Stomach (tissue), 19 donors: ENCODE results near the gene PIAS3. TPM values are rescaled to one million over a fixed set of nuclear protein-coding genes. Genes with fewer than 3 reads are reported as not detected.
A peak's percentile ranks its signal among the peaks of the same experiment; 100 is the strongest.

Source experiments
- DNase-seq, 2 donors: peaks; one replicate each; pipeline versions ENCODE4 v3.0.0 to v3.0.0-alpha.2; 2013 to 2019
- H3K27ac ChIP-seq, 5 donors: fragments of 200-600 bp in 4 of 5; sonication (generic) in 4 of 5; one replicate each; pipeline ENCODE4 v1.5.1; 2013 to 2019; ENCODE audit warnings: mild to moderate bottlenecking in 1 of 5, moderate library complexity in 1 of 5
- H3K27me3 ChIP-seq, 3 donors: fragments of 200-600 bp; sonication (generic); one replicate each; pipeline ENCODE4 v1.5.1; 2017 to 2019; ENCODE audit warnings: mixed run types in 1 of 3
- H3K36me3 ChIP-seq, 4 donors: fragments of 200-600 bp; sonication (generic); 1 replicate in 3 of 4; 2 replicates in 1 of 4; pipeline ENCODE4 v1.5.1; 2016 to 2019
- H3K4me1 ChIP-seq, 4 donors: fragments of 200-600 bp; sonication (generic); one replicate each; pipeline ENCODE4 v1.5.1; 2016 to 2019
- H3K4me3 ChIP-seq, 4 donors: fragments of 200-600 bp; sonication (generic) in 3 of 4; one replicate each; pipeline ENCODE4 v1.5.1; 2016 to 2019; ENCODE audit warnings: mild to moderate bottlenecking in 1 of 4
- H3K9me3 ChIP-seq, 4 donors: fragments of 200-600 bp; sonication (generic); one replicate each; pipeline ENCODE4 v1.5.1; 2016 to 2019
- EP300 ChIP-seq: sonication (generic); formaldehyde crosslinking; IDR thresholded peaks from one replicate; pipeline ENCODE4 v1.6.1; 2017; ENCODE audit warnings: antibody characterized with exemption
- POLR2A ChIP-seq, 4 donors: fragments of 450-650 bp; IDR thresholded peaks; one replicate each; pipeline ENCODE4 v1.6.1; 2016; ENCODE audit warnings: antibody characterized with exemption in 4 of 4, control low read depth in 2 of 4, mild to moderate bottlenecking in 1 of 4, moderate library complexity in 1 of 4
- POLR2AphosphoS5 ChIP-seq, 3 donors: sonication (generic); formaldehyde crosslinking; IDR thresholded peaks; one replicate each; pipeline ENCODE4 v1.6.1; 2016; ENCODE audit warnings: antibody characterized with exemption in 3 of 3
- WGBS, 5 donors: extraction: QIAGEN DNeasy Blood & Tissue Kit in 3 of 5; methylation state at CpG; one replicate each; pipeline versions ENCODE4 v1.1.5 to v1.1.7; 2013 to 2018; 5-methylcytosine and 5-hydroxymethylcytosine counted together
- intact Hi-C: fragments of 100-400 bp; cut with DNase I; formaldehyde crosslinking; loops from one replicate; pipeline ENCODE4 v1.15.1; 2023; ENCODE audit warnings: low total_unique reads
- long read RNA-seq, 10 donors: transcript quantifications; one replicate each; lab custom pipeline, GENCODE V29; 2026
- polyA plus RNA-seq, 3 donors: library from polyadenylated mRNA; stranded (reverse); fragments of 200-250 nt; gene quantifications; one replicate each; pipeline ENCODE4 v1.2.3, GENCODE V29; 2013
- total RNA-seq, 5 donors: library from RNA; depleted of rRNA; stranded (reverse); fragments of >200 nt; gene quantifications; one replicate each; pipeline versions ENCODE4 v1.1.0 to v1.2.3, GENCODE V29; 2014 to 2016
- TF ChIP-seq, protein P1 (sequence below), 7 experiments: fragments of 450-650 bp in 4 of 7; fragments of 200-600 bp in 3 of 7; sonication (generic) in 3 of 7; IDR thresholded peaks; one replicate each; pipeline ENCODE4 v1.5.1; 2016 to 2019; ENCODE audit warnings: antibody characterized with exemption in 7 of 7, control low read depth in 2 of 7, mild to moderate bottlenecking in 1 of 7
- donor health status: healthy with polysubstance abuse.
- donor health status: Bipolar disorder and iron deficiency.
- donor health status: healthy.

The PIAS3 gene
- total RNA-seq (10 to 100 TPM in 4 of 5 donors, 1 to 10 TPM in 1; 4.1 to 65.9 (median 29.0) TPM), polyA plus RNA-seq (10 to 100 TPM; 11.8 to 28.9 (median 19.2) TPM)
- long read RNA-seq, donor 1, result 0 reads
- long read RNA-seq, donor 2, result 0 reads
- long read RNA-seq, donor 3, partial matches to known transcripts, result 5 of 5 reads
- long read RNA-seq, donor 3, other reads (novel, unspliced or antisense), result 0 of 5 reads
- long read RNA-seq, donor 4, result 0 reads
- long read RNA-seq, donor 5, partial matches to known transcripts, result 24 of 27 reads
- long read RNA-seq, donor 5, other reads (novel, unspliced or antisense), result 0 of 27 reads
- long read RNA-seq, donor 6, result 0 reads
- long read RNA-seq, donor 7, partial matches to known transcripts, result 5 of 8 reads
- long read RNA-seq, donor 7, other reads (novel, unspliced or antisense), result 0 of 8 reads
- long read RNA-seq, donor 8, partial matches to known transcripts, result 7 of 10 reads
- long read RNA-seq, donor 8, other reads (novel, unspliced or antisense), result 0 of 10 reads
- long read RNA-seq, donor 9, partial matches to known transcripts, result 20 of 22 reads
- long read RNA-seq, donor 9, other reads (novel, unspliced or antisense), result 0 of 22 reads
- long read RNA-seq, donor 10, result 0 reads

DNA sequence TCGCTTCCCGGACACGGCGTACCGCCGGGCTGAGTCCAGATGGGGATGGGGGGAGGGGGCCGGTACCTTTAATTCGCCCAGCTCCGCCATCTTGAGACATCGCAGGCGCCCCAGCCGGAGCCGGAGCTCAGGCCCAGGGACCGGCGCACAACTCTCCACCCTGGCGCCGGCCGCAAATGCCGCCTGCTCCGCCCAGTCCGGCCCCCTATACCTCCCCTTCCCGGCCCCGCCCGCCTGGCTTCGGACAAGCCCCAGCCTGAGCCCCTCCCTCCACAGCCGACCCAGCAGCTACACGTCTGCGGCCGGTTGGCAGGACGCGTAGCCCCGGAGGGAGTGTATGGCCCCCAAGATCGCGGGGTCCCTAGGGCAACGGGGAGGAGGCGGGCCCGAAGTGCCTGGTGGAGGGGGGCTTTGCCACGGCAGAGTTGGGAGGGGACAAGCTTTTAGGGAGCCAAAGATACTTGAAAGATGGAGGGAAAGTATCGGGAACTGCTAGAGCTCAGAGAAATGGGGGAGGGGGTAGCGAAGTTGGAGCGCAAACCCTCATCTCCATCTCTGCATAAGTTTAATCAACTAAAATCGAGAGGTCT is at the start of gene PIAS3:
PIAS3 (minus strand) TSS at position 181 of the 590 bp plus-strand sequence; CDS start at position 90, 91 bp downstream.
- TF ChIP-seq, protein P1, sequence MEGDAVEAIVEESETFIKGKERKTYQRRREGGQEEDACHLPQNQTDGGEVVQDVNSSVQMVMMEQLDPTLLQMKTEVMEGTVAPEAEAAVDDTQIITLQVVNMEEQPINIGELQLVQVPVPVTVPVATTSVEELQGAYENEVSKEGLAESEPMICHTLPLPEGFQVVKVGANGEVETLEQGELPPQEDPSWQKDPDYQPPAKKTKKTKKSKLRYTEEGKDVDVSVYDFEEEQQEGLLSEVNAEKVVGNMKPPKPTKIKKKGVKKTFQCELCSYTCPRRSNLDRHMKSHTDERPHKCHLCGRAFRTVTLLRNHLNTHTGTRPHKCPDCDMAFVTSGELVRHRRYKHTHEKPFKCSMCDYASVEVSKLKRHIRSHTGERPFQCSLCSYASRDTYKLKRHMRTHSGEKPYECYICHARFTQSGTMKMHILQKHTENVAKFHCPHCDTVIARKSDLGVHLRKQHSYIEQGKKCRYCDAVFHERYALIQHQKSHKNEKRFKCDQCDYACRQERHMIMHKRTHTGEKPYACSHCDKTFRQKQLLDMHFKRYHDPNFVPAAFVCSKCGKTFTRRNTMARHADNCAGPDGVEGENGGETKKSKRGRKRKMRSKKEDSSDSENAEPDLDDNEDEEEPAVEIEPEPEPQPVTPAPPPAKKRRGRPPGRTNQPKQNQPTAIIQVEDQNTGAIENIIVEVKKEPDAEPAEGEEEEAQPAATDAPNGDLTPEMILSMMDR (IDR thresholded peaks at IDR 0.05), result no peak
- TF ChIP-seq POLR2AphosphoS5 (IDR thresholded peaks at IDR 0.05), result peak; percentile 49 to 90 (median 85)
- peak in 1 of 4 donors; percentile 77 for TF ChIP-seq POLR2A (IDR thresholded peaks at IDR 0.05)
- no peak for TF ChIP-seq EP300
- DNase-seq, result peak; percentile 97 to 98
- no peaks in the 10 kb centered on the region for H3K27me3 ChIP-seq
- H3K4me3 ChIP-seq, result peak within 1 kb of the TSS; percentile 76 to 96 (median 90)
- 0 to 1% (median 0%) methylated on average over 33 to 42 of the region's 42 CpGs for WGBS, 5 donors
- H3K9me3 ChIP-seq, result no peaks in the 10 kb centered on the region
- intact Hi-C loops, result no loop called here
- peaks cover 25 to 31% (median 28%) of the 10 kb centered on the region in 4 donors for H3K4me1 ChIP-seq
- peaks cover 27 to 29% (median 29%) of the 10 kb centered on the region in 4 donors for H3K36me3 ChIP-seq
- peak within 1 kb of the TSS; percentile 85 to 96 (median 95) for H3K27ac ChIP-seq

DNA sequence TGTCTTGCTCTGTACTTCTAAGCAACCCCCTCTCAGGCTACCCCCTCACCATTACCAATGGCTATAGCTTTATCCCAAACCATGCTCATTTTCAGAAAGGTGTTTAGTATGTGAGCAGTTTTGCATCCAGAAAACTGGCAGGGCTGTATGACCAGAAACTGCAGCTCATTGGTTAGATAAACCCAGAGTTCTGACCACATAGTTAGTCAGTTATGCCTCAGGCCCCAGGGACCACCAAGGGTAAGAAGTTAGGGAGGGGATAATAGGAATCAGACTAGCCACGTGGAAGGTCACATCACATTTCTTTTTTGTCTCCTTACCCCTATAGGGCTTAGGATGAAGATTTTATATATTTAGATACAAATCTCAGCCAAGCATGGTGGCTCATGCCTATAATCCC is 49.8 kb upstream of the PIAS3 start:
- 50 to 72% (median 70%) methylated on average over 1 of the region's 1 CpG for WGBS, 5 donors
- H3K27me3 ChIP-seq, result no peaks in the 10 kb centered on the region
- no peak for DNase-seq
- H3K9me3 ChIP-seq, result no peaks in the 10 kb centered on the region
- intact Hi-C loops, result loop anchor here (10.0 kb wide), 1 partner anchor 106 kb away; no protein-coding TSS in a partner anchor
- peak overlapping the region in 3 of 5 donors; percentile 2 to 35 (median 3) for H3K27ac ChIP-seq
- peaks cover 5 to 8% (median 7%) of the 10 kb centered on the region in 4 donors for H3K4me1 ChIP-seq
- TF ChIP-seq, protein P1 (IDR thresholded peaks at IDR 0.05), result no peak
- TF ChIP-seq POLR2A (IDR thresholded peaks at IDR 0.05), result no peak
- TF ChIP-seq EP300, result no peak
- no peak for TF ChIP-seq POLR2AphosphoS5 (IDR thresholded peaks at IDR 0.05)
- H3K4me3 ChIP-seq, result no peak overlapping the region
- peaks cover 24 to 36% (median 32%) of the 10 kb centered on the region in 4 donors for H3K36me3 ChIP-seq

- H3K27ac ChIP-seq, result peak overlapping the region in 1 of 5 donors; percentile 10
These were observed 48.3 kb upstream of the PIAS3 start for GRCh38 chr1:145906954-145907753.

More at GRCh38 chr1:145906954-145907753, 48.3 kb upstream of the PIAS3 start:
- WGBS, 5 donors, result 78 to 85% (median 82%) methylated on average over 10 of the region's 10 CpGs
- peaks cover 5 to 8% (median 7%) of the 10 kb centered on the region in 4 donors for H3K4me1 ChIP-seq
- no peak for DNase-seq
- TF ChIP-seq POLR2A (IDR thresholded peaks at IDR 0.05) (no peak), POLR2AphosphoS5 (IDR thresholded peaks at IDR 0.05) (no peak), EP300 (no peak)
- TF ChIP-seq, protein P1 (IDR thresholded peaks at IDR 0.05), result no peak
- peaks cover 13 to 22% (median 17%) of the 10 kb centered on the region in 4 donors for H3K36me3 ChIP-seq
- no peak overlapping the region for H3K4me3 ChIP-seq
- no peaks in the 10 kb centered on the region for H3K27me3 ChIP-seq
- intact Hi-C loops, result loop anchor here (10.0 kb wide), 1 partner anchor 108 kb away; no protein-coding TSS in a partner anchor
- H3K9me3 ChIP-seq, result no peaks in the 10 kb centered on the region
